Stimulated activated CD4-positive, alpha-beta T cell treated with anti-CD3 and anti-CD28 coated beads, Interleukin-4, amount 100 ng/mL, for 4 hours (primary cell): ENCODE results near the gene RARS1.
"Not testable (repeated sequence)": the region's sequence is repeated elsewhere in the genome, so short reads cannot be mapped to it uniquely, and the experiment has no call there.

Experiments
- DNase-seq, 2 experiments: peaks; one replicate each; pipeline ENCODE4 v3.0.0-alpha.2; 2020

The RARS1 gene

GRCh38 chr5:168482361-168482760, 3.9 kb upstream of the RARS1 start:
- DNase-seq, result no peak

- no peak for DNase-seq
These were observed 2.8 kb downstream of the RARS1 start for GRCh38 chr5:168489059-168489458.

- no peak for DNase-seq
These were observed 7.8 kb downstream of the RARS1 start for GRCh38 chr5:168494057-168494555.

GRCh38 chr5:168502563-168503237, 16.4 kb downstream of the RARS1 start:
- DNase-seq, result no peak

GRCh38 chr5:168513861-168514428, 27.7 kb downstream of the RARS1 start:
- no peak for DNase-seq

- no peak for DNase-seq
These were observed 39.6 kb downstream of the RARS1 start for GRCh38 chr5:168525856-168526255.

GRCh38 chr5:168527756-168528295, 41.6 kb downstream of the RARS1 start:
- DNase-seq, result no peak

GRCh38 chr5:168528521-168529373, 42.5 kb downstream of the RARS1 start, which contains the start of gene FBLL1:
Gene FBLL1, plus strand, starts transcription at chr5:168529305. Its CDS starts 200 bp downstream, at chr5:168529505.
- DNase-seq, result peak; percentile 14 to 24

GRCh38 chr5:168529374-168530234, 43.3 kb downstream of the RARS1 start:
- DNase-seq, result peak in 1 of 2 experiments; percentile 6

GRCh38 chr5:168530621-168531150, 44.4 kb downstream of the RARS1 start:
- no peak for DNase-seq

GRCh38 chr5:168531191-168531590, 44.9 kb downstream of the RARS1 start:
- no peak for DNase-seq

- no peak for DNase-seq
These were observed 46.0 kb downstream of the RARS1 start for GRCh38 chr5:168531987-168532864.

- DNase-seq, result not testable (repeated sequence)
These were observed 48.1 kb downstream of the RARS1 start for GRCh38 chr5:168534351-168534750.

- no peak for DNase-seq
These were observed 50.9 kb downstream of the RARS1 start for GRCh38 chr5:168537176-168537575.

GRCh38 chr5:168549554-168549953, 63.3 kb downstream of the RARS1 start:
- no peak for DNase-seq

- no peak for DNase-seq
These were observed 64.4 kb downstream of the RARS1 start for GRCh38 chr5:168550656-168551055.

GRCh38 chr5:168552146-168552545, 65.9 kb downstream of the RARS1 start:
- DNase-seq, result no peak

GRCh38 chr5:168553377-168554130, 67.3 kb downstream of the RARS1 start:
- no peak for DNase-seq

- no peak for DNase-seq
These were observed 71.1 kb downstream of the RARS1 start for GRCh38 chr5:168557389-168557788.

- DNase-seq, result no peak
These were observed 76.0 kb downstream of the RARS1 start for GRCh38 chr5:168562279-168562678.
